Left cardiac atrium (tissue), 4 donors: ENCODE measurements around the gene UGT3A1. TPM values are rescaled to one million over a fixed set of nuclear protein-coding genes. Genes with fewer than 3 reads are reported as not detected.
"Not testable (repeated sequence)": the region's sequence is repeated elsewhere in the genome, so short reads cannot be mapped to it uniquely, and the experiment has no call there.

Experiments used
- ATAC-seq, 2 donors: fragments of 200-7000 bp; cut with Tn5 transposase; one replicate each; pipeline ENCODE4 v1.9.1; 2020; ENCODE audit warnings: mild to moderate bottlenecking in 2 of 2, moderate library complexity in 2 of 2
- DNase-seq: peaks from one replicate; pipeline ENCODE4 v3.0.0-alpha.2; 2020
- intact Hi-C, 2 donors: fragments of 100-400 bp; cut with DNase I; formaldehyde crosslinking; loops; one replicate each; pipeline versions ENCODE4 v1.14.1 to v1.15.1; 2022 to 2023
- total RNA-seq, 2 donors: library from RNA; stranded (reverse); fragmentation: NEBNext Ultra II Directional; extraction: Animal tissue kit (Norgen Biotek cat#: 25700); gene quantifications; one replicate each; pipeline ENCODE4 v1.2.1, GENCODE V29; 2021
- donor health status: DM: no; HTN: yes; CAD: no.
- donor health status: DM: no; HTN: yes; CAD: no; lungs with severe emphysema.
- donor health status: DM: yes; HTN: yes; CAD: no.
- donor health status: Dilated cardiomyopathy.

Gene UGT3A1
- total RNA-seq, 2 donors from 2014 or later = not detected

GRCh38 chr5:35996076-35996475 lies 4.9 kb upstream of the UGT3A1 start:
- no peak for DNase-seq
- intact Hi-C loops = no loop called here
- ATAC-seq = no peak

DNA sequence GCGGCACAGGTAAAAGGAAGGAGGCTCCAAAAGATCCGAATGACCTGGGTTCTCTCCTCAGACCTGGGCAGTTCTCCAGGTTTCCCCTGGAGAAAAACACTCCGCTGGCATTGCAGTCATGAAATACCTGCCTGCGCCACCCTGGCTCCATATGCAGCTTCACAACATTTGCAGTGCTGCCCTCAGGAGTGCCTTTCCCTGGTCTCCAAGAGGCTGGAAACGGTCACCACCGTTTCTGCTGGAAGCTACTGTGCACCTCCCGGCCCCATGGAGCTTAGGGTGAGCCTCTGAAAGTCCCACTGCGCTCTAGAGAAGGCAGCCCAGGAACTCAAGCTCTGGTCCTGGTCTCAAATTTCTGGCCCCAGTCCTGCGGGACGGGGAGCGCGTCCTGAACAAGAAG lies 670 bp downstream of the UGT3A1 start:
- DNase-seq (no peak), ATAC-seq (no peak)
- intact Hi-C loops = no loop called here

DNA sequence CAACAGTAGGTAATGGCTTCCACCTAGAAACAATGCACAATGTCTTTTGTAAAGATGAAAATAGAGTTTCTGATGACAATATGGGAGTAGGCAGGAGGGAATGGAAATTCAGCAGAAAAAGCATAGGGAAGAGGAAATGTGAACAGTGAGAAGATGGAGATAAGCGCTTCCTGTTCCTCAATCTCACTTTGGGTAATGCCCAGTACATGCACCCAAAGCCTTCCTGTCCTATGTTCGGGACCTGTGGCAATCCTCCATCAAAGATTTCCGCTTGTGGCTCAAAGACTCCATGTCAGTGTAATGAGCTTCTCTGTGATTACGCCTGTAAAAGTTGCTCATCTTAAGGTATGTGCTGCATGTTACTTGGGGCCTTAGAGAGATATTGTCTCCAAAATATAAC lies 2.7 kb downstream of the UGT3A1 start:
- intact Hi-C loops = no loop called here
- DNase-seq (no peak), ATAC-seq (no peak)

- ATAC-seq (no peak), DNase-seq (no peak)
- intact Hi-C loops = no loop called here
Measured at GRCh38 chr5:35987776-35988175, 3.4 kb downstream of the UGT3A1 start.

DNA sequence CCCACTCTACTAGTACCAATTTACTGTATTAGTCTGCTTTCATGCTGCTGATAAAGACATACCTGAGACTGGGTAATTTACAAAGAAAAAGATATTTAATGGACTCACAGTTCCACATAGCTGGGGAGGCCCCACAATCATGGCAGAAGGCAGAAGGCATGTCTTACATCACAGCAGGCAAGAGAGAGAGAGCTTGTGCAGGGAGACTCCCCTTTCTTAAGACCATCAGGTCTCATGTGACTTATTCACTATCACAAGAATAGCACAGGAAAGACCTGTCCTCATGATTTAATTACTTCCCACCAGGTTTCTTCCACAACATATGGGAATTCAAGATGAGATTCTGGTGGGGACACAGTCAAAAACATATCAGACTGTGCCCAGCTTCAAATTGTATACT lies 11.5 kb downstream of the UGT3A1 start:
- DNase-seq (no peak), ATAC-seq (no peak)
- intact Hi-C loops = no loop called here

- DNase-seq, ATAC-seq, intact Hi-C loops: not testable (repeated sequence)
Measured at GRCh38 chr5:35976859-35977258, 14.3 kb downstream of the UGT3A1 start.

GRCh38 chr5:35974570-35974969 lies 16.6 kb downstream of the UGT3A1 start:
- ATAC-seq = no peak
- intact Hi-C loops = no loop called here
- DNase-seq = no peak

DNA sequence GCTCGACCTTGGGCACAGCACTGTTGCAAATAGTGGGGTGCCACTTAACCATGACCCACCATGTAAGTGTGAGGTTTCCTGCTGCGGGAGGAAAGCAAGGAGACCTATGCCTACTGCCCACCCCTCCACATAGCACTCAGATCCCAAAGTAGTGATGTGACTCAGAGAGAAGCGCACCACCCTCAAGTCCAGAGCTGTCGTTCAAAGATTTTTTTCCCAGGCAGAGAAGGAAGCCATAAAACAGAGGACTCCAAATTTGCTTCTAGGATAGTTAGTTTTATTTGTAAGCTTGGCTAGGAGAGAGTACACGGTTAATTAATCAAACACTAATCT lies 19.3 kb downstream of the UGT3A1 start:
- DNase-seq = no peak
- intact Hi-C loops = no loop called here
- ATAC-seq = no peak

DNA sequence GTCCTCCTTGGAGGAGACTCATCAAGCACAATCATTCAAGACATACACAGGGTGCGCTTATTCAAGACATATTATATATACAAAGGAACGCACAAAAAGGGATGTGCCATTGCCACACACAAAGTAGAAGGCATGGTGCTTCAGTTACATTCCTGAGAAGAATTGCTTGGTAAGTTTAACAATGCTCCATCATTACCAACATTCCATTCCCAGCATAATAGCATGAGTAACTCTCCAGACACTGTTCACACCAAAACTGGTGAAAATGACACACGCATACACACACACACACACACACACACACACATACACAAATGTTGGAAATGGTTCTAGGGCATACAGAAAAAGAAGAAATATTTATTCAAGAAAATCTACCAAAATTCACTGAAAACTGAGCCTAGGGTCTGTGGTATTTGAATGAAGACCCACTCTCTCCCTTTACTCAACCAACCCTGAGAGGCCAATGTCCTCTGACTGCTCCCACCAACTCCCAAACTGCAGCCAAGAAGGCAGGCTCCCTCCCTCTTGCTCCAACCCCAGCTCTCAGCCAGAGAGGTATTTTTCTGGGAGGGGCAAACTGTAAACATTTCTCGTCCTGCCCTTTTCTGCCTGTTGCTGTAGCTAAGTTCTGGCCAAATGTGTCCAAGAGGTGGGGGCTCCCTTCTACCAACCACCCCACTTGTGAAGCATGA lies 19.9 kb downstream of the UGT3A1 start:
- DNase-seq = no peak
- intact Hi-C loops = no loop called here
- ATAC-seq = no peak

- intact Hi-C loops = no loop called here
- no peak for DNase-seq
Measured at GRCh38 chr5:35963381-35963843, 27.8 kb downstream of the UGT3A1 start.

DNA sequence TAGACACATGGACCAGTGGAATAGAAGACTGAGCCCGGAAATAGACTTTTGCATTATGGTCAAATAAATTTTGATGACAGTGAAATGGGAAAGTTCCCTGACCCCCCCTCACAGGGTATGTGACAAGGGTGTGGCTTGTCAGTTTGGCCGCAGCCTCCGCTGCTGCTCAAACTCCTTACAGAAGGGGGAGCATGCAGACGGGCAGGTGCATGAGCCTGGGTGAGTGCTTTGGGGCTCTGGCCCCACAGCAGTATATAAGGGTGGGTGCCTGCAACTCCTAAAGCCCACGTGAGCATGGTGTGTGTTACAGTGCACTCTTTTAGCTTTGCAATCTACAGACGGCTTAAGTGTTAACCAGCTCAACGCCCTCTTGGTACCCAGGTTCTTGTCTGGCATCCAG lies 30.9 kb downstream of the UGT3A1 start:
- no peak for DNase-seq
- ATAC-seq = no peak
- intact Hi-C loops = no loop called here

More at GRCh38 chr5:35963381-35963843, 27.8 kb downstream of the UGT3A1 start:
- ATAC-seq = no peak

GRCh38 chr5:35956429-35956828 lies 34.8 kb downstream of the UGT3A1 start:
- intact Hi-C loops = no loop called here
- ATAC-seq (no peak), DNase-seq (no peak)

DNA sequence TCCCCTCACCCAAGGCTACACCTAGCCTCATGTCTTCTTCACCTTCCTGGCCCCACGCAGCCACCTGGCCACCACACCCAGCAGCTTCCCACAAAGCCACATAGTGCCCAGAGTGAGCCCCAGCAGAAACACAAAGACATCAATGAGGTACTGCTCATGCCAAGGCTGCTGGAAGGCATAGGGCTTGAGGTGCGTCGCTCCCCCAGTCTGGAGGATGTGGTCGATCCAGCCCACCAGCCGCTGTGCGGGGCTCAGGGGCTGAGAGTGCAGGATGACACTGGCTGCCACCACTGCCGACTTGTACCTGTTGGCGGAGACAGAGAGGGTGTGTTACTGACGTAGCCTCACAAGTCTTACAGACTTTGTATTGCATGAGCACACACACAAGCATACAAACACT lies 37.0 kb downstream of the UGT3A1 start:
- DNase-seq (no peak), ATAC-seq (no peak)
- intact Hi-C loops = no loop called here

DNA sequence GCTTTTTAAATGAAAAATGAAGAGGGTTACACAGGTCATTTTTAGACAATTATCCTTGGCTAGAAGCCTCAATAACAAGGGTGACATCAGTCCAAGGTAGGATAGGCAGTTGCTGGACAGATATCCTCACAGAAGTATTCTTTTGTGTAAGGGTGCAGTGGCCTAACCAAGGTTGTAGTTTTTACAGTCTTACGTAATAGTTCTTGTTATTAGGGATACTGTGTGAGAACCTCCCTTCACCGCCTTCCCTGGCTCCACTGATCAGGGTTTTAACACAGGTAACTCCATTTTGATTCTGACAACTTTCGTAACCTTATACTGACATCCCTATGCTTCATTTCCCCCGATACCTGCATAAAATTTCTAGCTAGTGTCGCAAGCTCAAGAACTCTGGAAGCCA lies 44.1 kb downstream of the UGT3A1 start:
- no peak for ATAC-seq
- no peak for DNase-seq
- intact Hi-C loops = no loop called here

- intact Hi-C loops = no loop called here
- DNase-seq = no peak
- no peak for ATAC-seq
Measured at GRCh38 chr5:35939639-35940038, 51.6 kb downstream of the UGT3A1 start.

GRCh38 chr5:35938568-35939227 lies 52.5 kb downstream of the UGT3A1 start, which contains the start of gene CAPSL:
Gene CAPSL, minus strand, starts transcription at chr5:35938622. Its CDS starts 17,502 bp downstream, at chr5:35921120.
- DNase-seq (no peak), ATAC-seq (peak; percentile 65 to 67)

GRCh38 chr5:35926389-35927051 lies 64.7 kb downstream of the UGT3A1 start:
- no peak for DNase-seq
- peak; percentile 76 to 78 for ATAC-seq
- intact Hi-C loops = loop anchor here (5.0 to 10.0 kb wide), 6 partner anchors 149 to 1452 kb away; partner anchors contain the start of gene SPEF2 (in 1 of the 2)

More at GRCh38 chr5:35938568-35939227, 52.5 kb downstream of the UGT3A1 start, which contains the start of gene CAPSL:
- intact Hi-C loops = no loop called here

- peak; percentile 84 to 91 for ATAC-seq
- DNase-seq = peak; percentile 61
- intact Hi-C loops = loop anchor here (2.0 to 10.0 kb wide), 8 partner anchors 148 to 1450 kb away; partner anchors contain the start of gene SPEF2 (in 2 of the 2)
Measured at GRCh38 chr5:35924950-35925722, 66.1 kb downstream of the UGT3A1 start.
